HuH-7.5 (cell line): ENCODE measurements around the gene CLIP4.
A peak's percentile ranks its signal among the peaks of the same experiment; 100 is the strongest.
"Not testable (repeated sequence)": the region's sequence is repeated elsewhere in the genome, so short reads cannot be mapped to it uniquely, and the experiment has no call there.

Experiments used
- DNase-seq: peaks from one replicate; pipeline ENCODE4 v3.0.0; 2011; ENCODE audit warnings: low spot score

Gene CLIP4, protein sequence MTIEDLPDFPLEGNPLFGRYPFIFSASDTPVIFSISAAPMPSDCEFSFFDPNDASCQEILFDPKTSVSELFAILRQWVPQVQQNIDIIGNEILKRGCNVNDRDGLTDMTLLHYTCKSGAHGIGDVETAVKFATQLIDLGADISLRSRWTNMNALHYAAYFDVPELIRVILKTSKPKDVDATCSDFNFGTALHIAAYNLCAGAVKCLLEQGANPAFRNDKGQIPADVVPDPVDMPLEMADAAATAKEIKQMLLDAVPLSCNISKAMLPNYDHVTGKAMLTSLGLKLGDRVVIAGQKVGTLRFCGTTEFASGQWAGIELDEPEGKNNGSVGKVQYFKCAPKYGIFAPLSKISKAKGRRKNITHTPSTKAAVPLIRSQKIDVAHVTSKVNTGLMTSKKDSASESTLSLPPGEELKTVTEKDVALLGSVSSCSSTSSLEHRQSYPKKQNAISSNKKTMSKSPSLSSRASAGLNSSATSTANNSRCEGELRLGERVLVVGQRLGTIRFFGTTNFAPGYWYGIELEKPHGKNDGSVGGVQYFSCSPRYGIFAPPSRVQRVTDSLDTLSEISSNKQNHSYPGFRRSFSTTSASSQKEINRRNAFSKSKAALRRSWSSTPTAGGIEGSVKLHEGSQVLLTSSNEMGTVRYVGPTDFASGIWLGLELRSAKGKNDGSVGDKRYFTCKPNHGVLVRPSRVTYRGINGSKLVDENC

DNA sequence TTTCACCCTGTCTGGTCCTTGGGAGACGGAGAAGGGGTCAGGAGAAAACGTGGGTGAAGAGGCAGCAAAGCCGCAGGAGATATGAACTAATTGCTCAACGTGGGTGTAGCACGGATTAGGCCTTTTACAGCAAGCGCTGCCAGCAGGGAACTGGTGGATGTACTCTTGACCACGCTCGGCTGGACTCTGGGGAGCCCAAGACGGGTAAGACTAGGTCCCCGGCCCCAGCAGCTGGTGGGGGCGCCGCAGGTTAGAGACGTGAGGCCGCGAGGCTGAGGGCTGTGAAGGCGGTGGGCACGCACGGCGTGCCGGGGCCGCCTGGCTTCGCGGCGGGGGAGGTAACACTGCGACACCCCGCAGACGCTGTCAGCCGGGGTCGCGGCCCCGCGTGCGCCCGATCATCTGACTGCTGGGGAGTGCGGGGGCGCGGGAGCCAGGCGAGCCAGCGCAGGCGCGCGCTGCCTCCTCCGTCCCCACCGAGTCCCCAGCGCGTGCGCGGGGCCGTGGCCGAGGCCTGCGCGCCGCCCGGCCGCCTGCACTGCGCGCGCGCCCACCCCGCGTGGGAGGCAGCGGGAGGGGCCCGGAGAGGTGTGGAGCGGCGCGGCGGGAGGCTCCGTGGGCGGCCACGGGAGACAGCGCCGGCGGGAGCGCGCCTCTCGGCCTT, at the start of gene CLIP4:
TSS of gene CLIP4 (plus strand) at position 470 of the 664 bp plus-strand sequence. CDS start 5,974 bp downstream, outside the sequence.
- DNase-seq, result peak; percentile 50

DNA sequence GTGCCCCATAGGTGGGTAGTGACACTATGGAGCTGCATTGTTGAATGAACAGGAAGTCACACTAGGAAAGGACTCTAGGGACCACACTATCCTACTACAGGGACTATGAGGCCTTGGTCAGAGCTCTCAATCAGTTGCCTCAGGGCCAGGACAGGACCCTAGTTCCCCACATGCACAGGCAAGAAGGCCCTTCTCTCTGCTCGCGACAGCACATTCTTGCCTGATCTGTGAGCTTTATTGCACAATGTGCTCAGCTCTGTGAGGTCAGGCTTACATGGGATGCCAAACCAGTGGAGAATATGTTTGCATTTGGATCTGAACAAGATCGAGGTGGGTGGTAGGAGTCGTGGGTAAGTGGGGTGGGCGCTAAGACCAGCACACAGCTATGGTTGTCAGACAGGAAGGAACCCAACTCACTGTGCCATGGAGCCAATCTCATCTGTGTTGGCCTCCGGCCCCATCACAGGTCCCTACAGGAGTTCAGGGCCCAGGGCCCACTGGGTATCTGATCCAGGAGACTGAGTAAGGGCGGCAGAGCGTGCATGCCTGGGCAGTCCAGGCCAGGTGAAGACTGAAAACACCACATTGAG, 48.8 kb upstream of the CLIP4 start:
- no peak for DNase-seq

DNA sequence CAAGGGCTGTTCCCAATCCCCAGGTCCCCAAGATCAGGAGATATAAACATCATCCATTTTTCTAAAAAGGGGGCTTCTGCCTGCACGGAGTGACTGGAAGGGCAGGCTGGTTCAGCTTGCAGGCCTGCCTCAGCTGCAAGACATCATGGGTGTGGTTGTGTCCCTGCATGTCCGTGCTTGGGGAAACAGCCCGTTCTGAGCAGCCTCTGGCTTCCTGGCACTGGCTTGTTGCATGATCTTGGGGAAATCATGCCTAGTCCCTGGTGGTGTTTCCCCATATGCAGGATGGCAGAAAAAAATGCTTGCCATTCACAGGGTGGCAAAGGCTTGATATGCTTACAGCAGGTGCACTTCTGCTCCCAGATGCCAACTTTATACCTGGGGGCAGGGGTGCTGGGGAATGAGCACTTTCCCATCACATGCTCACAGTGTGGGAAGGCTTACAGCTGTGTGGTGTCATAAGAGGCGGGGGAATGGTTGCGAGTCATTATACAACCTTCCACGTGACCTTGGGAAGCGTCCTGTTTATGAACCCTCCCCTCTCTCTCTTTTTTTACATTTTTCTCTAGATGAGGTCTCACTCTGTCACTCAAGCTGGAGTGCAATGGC, 48.1 kb upstream of the CLIP4 start:
- no peak for DNase-seq

DNA sequence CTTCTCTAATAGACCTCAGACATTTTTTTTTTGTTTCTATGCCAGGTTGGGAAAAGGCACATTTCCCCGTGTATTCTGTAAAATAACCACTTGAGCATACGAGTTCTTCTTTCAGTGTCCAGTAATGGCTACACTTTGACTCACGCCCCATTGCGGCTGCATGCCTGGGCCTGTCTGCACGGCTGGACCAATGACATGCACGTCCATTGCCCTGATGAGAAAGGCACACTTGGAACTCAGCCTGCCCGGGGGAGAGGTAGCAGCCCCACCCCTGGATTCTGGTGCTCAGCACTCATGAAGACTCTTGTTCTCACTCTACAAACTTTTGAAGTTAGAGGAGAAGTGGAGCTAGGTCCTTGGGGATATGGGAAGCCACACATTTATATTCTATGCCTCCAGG, 46.7 kb upstream of the CLIP4 start:
- DNase-seq, result no peak

DNA sequence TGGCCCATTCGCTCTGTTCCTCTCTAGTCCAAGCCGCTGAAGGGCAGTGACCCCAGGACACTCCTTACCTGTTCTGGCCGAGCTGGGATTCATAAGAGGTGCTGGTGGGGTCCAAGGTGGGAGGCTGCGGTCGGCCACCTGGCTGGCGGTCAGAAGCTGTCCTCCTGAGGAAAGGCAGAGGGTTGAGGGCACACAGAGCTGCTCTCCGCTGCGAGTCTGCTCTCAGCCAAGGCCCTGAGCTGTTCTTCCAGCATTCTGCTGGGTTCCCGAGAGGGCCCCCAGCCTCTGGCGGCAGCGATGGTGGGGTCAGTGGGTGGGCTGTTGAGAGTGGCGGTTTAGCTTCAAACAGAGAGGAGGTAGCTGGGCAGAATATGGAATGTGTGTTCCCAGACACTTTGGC, 44.7 kb upstream of the CLIP4 start:
- no peak for DNase-seq

DNA sequence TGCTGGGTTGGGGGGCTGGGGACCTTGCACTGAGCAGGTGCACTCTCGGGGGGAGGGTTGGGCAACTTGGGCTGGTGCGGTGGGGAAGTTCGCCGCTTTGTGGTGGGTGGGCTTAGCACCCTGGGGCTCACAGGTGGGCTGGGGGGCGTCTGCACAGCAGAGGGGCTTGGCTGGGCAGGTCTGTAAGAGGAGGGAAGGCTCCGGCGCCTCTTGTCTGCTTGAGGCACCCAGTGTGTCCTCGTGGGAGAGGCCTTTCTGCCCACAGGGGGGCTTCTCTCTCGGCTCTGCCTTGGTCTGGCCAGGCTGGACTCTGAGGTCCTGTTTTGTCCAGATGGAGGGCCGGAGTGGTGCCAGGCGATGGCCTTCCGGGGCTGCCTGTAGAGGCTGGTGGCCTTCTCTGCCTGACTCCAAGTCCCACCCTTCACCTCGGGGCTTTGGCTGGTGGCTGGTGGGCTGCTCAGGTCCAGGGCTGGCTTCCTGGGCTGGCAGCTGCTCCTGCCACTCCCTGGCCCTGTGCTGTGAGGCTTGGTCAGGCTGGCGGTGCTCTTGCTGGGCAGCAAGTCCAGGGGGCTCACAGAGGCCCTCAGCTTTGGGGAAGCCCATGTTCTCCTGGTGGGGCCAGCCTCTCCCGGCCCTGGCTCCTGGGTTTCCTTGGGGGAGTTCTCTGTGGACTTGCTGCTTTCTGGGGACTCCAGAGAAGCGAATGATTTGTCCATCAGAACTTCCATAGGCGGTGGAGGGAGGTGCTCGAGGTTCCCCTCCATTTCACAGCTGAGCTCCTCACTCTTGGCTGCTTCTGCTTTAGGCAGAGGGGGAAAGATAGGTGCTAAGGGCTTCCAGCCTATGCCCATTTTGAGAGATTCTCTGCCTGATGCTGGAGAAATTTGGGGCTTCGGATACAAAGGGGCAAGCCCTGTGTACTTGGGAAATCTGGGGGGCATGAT, 43.9 kb upstream of the CLIP4 start:
- no peak for DNase-seq

DNA sequence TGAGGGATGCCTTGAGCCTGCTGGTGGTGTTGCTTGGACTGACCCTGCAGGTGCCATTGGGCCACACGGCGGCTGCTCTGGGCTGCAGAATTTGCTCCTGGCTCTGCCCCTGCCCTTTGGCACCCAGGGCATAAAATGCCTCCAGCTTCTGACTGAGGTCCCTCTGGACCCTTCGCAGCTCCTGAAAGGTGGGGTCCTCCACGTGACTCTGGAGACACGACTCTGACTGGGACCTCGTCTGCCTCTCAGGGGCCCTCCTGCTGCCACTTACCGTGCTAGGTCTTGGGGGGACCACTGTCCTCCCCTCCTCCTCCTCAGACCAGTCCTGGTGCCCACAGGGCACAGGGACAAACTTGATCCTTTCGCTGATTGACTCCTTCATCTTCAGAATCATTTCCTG, 43.0 kb upstream of the CLIP4 start:
- no peak for DNase-seq

DNA sequence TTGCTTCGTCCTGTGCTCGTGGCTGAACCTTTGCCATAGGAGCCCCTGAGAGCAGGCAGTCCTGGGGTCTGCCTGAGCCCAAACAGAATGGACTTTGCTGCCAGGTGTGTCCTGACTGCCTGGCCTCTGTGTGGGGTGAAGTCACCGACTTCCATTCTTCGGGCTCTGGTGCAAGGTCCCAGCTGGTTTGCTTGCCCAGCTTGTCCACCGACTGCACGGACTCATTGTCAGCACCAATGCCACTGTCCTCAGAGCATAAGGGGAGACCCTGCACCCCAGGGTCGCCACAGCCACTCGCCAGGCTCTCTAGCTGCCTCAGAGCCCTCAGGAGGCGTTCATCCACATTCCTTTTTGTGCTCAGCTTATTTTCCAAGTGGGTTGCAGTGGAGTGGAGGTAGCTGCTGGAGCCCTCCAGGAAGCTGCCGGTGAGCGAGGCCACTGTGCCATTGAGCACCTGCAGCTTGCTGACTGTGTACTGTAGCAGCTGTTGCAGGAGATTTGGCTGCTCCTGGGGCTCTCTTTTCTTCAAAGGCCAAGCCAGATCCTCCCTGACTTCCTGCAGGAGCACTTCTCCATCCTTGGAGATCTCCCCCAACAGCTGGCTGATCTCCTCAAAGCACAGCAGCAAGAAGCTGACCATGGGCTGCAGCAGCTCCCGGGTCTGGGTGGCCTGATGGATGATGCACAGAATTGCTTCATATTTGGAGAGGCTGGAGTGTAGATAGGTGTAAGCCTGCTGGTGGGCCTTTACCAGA, 42.1 kb upstream of the CLIP4 start:
- DNase-seq, result no peak

DNA sequence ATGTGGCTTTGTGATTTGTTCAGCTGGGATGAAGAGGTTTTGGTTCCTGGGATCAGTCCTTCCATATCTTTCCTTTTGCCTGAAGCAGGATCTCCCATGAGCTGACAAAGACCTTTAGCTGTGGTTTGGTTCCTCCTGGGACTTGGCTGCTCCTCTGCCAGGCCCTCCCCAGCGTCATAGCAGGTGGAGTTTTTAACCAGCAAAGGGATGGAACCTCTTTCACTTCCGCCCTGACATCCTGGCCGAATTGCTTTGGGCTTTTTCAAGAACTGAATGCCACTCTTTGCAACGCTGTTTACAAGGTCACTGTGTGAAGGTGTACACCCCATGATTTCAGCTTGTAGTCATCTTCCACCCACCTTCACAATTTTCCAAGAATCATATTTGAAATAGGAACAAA, 41.3 kb upstream of the CLIP4 start:
- no peak for DNase-seq

DNA sequence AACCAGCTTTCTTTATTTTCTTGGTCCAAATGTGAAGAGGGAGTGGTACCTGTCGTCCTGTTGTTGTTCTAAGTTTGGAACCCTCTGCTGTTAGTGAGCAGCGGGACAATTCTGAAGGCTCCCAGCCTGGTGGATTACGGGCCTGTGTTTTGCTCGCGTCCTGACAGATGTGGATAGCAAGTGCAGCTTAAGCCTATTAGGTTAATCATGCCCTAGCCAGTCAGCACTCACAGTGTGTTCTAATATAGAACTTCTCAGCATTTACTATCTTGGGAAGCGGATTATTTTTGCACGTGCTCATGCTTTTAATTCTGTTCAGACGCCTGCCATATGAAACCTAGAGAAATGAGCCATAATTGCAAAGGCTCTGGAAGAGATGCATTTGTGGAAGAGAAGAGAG, 40.8 kb upstream of the CLIP4 start, which contains the start of gene PCARE:
TSS of gene PCARE (minus strand) at position 113 of the 400 bp plus-strand sequence. CDS start 262 bp downstream, outside the sequence.
- DNase-seq, result no peak

DNA sequence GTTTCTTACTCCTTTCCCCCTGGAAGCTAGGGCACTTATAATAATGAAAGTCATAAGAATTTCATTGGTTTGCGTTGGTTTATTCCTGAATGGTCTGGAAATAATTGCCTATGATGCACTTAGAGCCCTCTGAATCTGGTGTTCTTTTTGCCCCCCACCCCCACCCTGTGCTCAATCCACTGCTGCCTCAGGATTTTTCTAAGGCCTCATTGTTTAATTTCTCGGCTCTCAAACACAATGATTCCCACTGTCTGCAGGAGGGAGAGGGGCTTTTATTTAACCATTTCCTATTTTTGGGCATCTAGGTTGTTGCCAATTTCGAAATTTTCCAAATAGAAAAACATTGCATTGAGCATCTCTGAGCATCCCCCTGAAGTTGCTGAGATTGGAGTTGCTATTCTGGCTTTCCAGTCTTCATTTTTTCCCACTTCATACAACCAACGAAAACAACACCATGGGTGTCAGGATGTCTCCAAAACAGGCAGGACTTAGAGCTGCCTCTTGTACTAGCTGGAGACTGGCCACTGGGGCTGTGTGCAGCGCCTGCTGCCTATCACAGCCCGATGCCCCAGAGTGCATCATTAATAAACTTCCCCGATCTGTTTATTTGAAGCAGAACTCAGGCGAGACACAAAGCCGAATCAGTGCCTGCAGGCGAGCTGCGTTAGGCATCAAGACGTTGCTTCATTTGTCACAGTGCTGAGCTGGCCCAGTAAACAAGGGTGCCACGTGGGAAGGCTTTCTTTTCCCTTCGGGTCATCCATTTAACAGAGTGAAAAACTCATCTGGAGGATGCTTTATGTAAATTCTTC, 39.1 kb upstream of the CLIP4 start:
- no peak for DNase-seq

DNA sequence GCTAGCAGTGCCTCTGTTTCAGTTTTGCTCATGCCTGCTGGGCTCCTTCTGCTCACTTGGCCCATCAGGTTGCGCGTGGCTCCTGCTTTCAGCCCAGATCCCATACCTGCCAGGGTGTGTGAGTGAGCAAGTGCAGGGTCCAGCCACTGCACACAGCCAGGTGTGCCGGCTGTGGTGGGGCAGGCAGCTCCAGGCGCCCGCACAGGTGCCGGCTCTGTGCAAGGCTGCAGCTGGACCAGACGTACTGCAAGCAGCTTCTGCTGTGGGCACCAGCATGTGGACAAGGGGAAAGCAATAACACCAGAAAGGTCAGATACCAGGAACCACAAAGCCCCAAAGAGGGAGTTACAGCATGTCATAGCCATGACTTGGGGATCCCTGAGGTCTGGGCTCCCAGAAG, 35.3 kb upstream of the CLIP4 start:
- no peak for DNase-seq

DNA sequence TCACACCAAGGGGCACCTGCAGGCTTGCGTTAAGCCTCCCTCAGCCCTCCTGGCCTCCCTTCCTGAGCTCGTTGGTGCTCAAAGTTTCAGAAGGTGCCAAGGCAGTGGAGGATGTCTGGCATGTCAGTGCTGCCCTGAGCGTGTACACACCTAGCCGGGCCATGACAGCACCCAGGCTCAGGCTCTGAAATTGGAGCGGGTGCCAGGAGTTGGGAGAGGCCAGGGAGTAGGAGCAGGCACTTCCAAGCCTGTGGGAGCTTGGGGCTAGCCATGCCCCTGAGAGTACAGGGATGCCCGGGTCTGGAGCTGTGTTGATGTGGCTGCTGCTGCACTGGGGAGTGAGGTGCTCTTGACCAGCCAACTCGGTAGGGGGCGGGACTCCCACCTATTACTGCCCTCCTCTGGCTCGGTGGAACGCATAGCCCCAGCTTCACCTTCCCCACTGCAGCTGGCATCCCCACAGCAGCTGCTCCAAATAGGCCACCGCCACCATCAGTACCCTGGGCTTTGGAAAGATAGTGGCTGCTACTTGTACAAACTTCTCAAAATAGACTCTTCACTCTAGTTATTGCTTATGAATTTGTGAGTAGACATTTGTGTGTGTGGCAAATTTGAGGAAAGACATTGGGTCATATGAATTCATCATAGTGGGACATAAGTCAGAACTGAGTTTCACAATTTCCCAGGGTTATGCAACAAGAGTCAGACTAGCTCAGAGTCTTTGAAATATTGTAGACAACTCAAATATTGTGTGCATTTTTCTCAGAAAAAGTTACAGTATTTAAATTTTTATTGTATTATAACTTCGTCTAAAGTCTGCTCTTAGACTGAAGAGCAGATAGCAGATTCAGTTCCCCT, 34.1 kb upstream of the CLIP4 start:
- no peak for DNase-seq

DNA sequence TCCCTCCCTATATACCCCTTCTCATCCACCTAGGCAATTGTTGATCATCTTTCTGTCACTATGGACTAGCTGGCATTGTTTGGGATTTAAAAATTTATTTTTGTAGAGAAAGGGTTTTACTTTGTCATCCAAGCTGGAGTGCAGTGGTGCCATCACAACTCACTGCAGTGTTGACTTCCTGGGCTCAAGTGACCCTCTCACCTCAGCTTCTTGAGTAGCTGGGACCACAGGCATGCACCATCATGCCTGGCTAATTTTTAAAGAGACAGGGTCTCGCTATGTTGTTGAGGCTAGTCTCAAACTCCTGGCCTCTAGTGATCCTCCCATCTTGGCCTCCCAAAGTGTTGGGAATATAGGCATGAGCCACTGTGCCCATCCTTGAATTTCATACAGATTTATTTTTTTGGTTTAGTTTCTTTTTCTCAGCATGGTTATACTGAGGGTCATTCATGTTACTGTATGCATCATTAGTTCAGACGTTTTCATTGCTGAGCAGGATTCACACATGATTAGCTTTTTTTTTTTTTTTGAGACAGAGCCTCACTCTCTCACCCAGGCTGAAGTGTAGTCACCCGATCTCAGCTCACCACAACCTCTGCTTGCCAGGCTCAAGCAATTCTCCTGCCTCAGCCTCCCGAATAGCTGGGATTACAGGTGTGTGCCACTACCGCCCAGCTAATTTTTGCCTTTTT, 32.3 kb upstream of the CLIP4 start:
- DNase-seq, result no peak

DNA sequence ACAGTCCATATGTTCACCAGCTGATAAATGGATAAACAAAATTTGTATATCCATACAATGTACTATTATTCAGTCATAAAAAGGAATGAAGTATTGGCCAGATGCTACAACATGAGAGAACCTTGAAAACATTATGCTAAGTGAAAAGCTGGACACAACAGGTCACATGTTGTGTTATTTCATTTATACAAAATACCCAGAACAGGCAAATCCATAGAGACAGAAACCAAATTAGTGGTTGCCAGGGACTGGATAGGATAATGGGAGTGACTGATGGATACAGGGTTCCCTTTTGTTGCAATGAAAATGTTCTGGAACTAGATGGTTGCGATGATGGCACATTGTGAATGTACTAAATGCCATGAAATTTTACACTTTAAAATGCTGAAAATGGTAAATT, 30.7 kb upstream of the CLIP4 start:
- no peak for DNase-seq

DNA sequence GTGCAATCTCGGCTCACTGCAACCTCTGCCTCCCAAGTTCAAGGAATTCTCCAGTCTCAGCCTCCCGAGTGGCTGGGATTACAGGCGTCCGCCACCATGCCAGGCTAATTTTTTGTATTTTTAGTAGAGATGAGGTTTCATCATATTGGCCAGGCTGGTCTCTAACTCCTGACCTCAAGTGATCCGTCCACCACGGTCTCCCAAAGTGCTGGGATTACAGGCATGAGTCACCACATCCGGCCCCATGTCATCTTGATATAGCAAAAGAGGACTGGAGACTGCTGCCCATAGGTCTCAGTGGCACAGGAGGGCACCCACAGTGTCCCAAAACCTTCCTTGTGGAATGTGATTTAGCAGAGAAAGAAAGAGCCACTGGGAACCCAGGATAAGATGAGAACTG, 24.9 kb upstream of the CLIP4 start:
- DNase-seq, result not testable (repeated sequence)

DNA sequence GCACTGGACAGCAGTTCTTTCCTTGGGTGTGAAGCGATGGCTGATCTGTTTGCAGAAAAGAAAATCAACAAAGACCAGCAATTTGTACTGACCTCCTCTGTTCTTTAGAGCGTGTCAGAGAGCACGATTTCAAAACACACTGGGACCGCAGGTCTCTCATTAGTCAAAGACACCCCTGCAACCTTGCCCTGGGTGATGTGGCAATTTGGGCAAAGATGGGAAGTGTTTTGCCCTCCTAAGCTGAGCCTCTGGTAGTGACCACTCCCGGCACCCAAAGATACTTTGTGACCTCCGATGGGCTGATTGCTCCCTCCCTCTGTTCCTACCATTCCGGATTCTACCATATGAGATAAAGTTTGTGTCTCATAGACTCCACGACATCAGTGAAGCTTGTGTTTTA, 18.2 kb upstream of the CLIP4 start:
- DNase-seq, result no peak

DNA sequence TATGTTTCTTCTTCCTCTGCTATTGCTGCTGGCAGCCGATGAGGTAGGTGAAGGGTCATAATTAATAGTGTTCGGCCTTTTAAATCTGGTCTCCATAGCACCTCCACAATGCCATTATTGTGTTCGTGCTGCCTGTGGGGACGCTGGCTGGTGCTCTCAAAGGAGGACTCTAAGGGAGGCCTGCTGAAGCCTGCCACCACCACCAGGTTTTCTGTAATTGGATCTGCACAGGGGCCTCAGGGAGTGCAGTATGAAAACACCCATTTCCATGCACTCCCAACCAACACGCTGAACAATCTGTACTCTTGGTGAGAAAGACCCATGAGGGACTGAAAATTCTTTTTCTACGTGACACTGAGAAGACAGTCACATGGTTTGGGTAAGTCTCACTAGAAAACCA, 17.6 kb upstream of the CLIP4 start:
- no peak for DNase-seq
